Measurements from ENCODE around the gene PCYT2.

DNA sequence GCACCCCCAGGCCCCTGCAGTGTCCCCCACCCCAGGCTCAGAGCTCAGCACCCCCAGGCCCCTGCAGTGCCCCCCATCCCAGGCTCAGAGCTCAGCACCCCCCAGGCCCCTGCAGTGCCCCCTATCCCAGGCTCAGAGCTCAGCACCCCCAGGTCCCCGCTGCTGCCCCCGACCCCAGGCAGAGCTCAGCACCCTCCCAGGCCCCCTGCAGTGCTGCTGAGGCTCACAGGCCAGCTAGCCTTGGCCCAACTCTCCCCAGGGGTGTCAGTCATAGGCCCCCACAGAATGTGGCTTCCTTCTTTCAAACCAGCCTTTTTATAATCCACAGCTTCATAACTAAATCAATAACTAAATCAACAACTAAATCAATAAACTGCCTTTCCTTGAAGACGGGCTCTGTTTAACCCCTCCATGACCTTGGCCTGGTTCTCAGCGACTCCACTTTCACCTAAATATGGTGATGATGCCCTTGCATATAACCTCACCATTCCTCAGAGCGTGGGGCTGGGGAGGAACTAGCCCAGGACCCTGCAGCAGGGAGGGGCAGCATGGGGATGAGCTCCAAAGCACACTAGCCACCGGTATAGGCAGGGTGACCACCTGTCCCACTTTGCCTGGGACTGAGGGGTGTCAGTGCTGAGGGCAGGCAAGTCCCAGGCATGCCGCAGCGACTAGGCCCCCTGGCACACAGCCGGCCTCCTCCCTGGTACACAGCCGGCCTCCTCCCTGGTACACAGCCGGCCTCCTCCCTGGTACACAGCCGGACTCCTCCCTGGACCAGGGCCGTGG lies 44.8 kb upstream of the PCYT2 start:
- TF ChIP-seq CTCF (optimal IDR thresholded peaks at IDR 0.05 in 1 of 3, IDR thresholded peaks at IDR 0.05 in 1 of 3, conservative IDR thresholded peaks at IDR 0.05 in 1 of 3; ENCODE audit: extremely low read depth in 1 of 3, insufficient read depth in 2 of 3, low read length in 3 of 3): no peak
- no peak for TF ChIP-seq EZH2 (IDR thresholded peaks at IDR 0.05; ENCODE audit: low read length)

All from keratinocyte (primary cell).